Activated B cell treated with CpG ODN at 0.5 μM for 24 hours (primary cell): ENCODE data around the gene ATP1A1. TPM values are rescaled to one million over a fixed set of nuclear protein-coding genes. Genes with fewer than 3 reads are reported as not detected.

ENCODE experiments used
- ATAC-seq: fragments of 200-7000 bp; cut with Tn5 transposase; one replicate; pipeline ENCODE4 v1.10.0; 2021; ENCODE audit warnings: low read depth, mild to moderate bottlenecking, moderate library complexity
- CTCF ChIA-PET: fragments of 350-600 bp; sonication (Branson Sonifier 250); formaldehyde crosslinking; loops from one replicate; lab custom pipeline; 2021; ENCODE audit warnings: antibody characterized with exemption; lab: Charles Lee
- POLR2A ChIA-PET: fragments of 350-600 bp; sonication (Branson Sonifier 250); formaldehyde crosslinking; loops from one replicate; lab custom pipeline; 2021; ENCODE audit warnings: antibody characterized with exemption; lab: Charles Lee
- DNase-seq: peaks from one replicate; pipeline ENCODE4 v3.0.0; 2022
- H3K27ac Mint-ChIP-seq: one replicate; pipeline ENCODE4 v1.8.0; 2020; ENCODE audit warnings: mixed read lengths
- H3K27me3 Mint-ChIP-seq: one replicate; pipeline ENCODE4 v1.8.0; 2021; ENCODE audit warnings: mixed read lengths
- H3K36me3 Mint-ChIP-seq: one replicate; pipeline ENCODE4 v1.8.0; 2021; ENCODE audit warnings: low read depth, mixed read lengths
- H3K4me1 Mint-ChIP-seq: one replicate; pipeline ENCODE4 v1.8.0; 2021; ENCODE audit warnings: mixed read lengths
- H3K4me3 Mint-ChIP-seq: one replicate; pipeline ENCODE4 v1.8.0; 2020; ENCODE audit warnings: mild to moderate bottlenecking, mixed read lengths
- H3K9me3 Mint-ChIP-seq: one replicate; pipeline ENCODE4 v1.8.0; 2020; ENCODE audit warnings: mixed read lengths
- CTCF ChIP-seq: fragments of 200-600 bp; IDR thresholded peaks from one replicate; pipeline ENCODE4 v1.8.0; 2022; ENCODE audit warnings: antibody characterized with exemption, mild to moderate bottlenecking
- intact Hi-C: fragments of 100-400 bp; cut with micrococcal nuclease; formaldehyde crosslinking; loops from one replicate; pipeline ENCODE4 v1.15.1; 2024
- total RNA-seq: library from RNA; stranded (reverse); gene quantifications from 2 replicates; pipeline ENCODE4 v1.2.3, GENCODE V29; 2022

The ATP1A1 gene
- total RNA-seq, 1 donor from 2014 or later = 151 TPM

- POLR2A ChIA-PET = no interaction called here
- no peak for TF ChIP-seq CTCF
- no peaks in the 10 kb centered on the region for H3K36me3 Mint-ChIP-seq
- H3K4me3 Mint-ChIP-seq = no peak overlapping the region
- H3K9me3 Mint-ChIP-seq = no peaks in the 10 kb centered on the region
- DNase-seq = no peak
- CTCF ChIA-PET = interaction anchor here (3.9 kb wide), 1 partner anchor 129 kb away, joined by 32 read pairs; no protein-coding TSS in a partner anchor
- peaks cover 3% of the 10 kb centered on the region for H3K4me1 Mint-ChIP-seq
- peaks cover 14% of the 10 kb centered on the region for H3K27me3 Mint-ChIP-seq
- no peak for ATAC-seq
- H3K27ac Mint-ChIP-seq = no peak overlapping the region
- intact Hi-C loops = no loop called here
Measured at GRCh38 chr1:116357487-116357886, 15.6 kb upstream of the ATP1A1 start.

DNA sequence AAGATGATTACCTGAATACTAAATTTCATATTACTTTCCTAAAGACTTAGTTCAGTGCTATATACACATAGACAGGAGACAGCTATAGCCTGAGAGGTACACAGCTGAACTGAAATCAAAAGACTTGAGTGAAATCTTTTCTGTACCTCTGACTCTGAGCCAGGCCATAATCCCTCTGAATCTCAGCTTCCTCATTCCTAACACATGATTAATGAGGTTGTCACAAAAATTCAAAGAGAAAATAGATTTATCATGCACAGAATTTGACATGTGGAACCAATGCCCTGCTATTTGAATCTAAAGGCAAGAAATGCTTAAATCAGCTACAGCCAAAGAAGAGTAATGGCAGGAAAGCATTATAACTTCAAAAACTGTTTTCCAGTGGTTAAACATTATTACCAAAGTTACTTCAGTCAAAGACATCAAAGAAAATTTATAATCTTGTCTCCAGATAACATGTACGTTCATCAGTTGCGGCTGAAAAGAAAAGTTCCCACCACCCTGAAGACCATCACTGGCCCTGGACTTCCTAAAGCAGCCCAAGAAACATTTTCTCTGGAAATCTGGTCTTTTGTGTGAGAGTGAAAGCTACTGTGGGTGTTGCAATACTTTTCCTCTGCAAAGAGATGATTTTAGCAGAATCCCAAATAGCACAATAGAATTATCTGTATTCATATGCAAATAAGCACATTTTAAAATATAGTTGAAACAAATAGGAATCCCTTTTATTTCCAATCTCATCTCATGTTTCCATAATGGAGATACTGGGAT lies 13.8 kb upstream of the ATP1A1 start:
- no peak for ATAC-seq
- Mint-ChIP-seq H3K4me1 (peaks cover 3% of the 10 kb centered on the region), H3K4me3 (no peak overlapping the region), H3K36me3 (no peaks in the 10 kb centered on the region), H3K27ac (no peak overlapping the region), H3K27me3 (peaks cover 18% of the 10 kb centered on the region), H3K9me3 (no peaks in the 10 kb centered on the region)
- CTCF ChIA-PET = interaction anchor here (1.3 to 3.9 kb wide), 3 partner anchors 127 to 220 kb away, joined by 4 to 32 read pairs (median 4); no protein-coding TSS in a partner anchor
- no peak for DNase-seq
- TF ChIP-seq CTCF = no peak
- POLR2A ChIA-PET = no interaction called here
- intact Hi-C loops = no loop called here

DNA sequence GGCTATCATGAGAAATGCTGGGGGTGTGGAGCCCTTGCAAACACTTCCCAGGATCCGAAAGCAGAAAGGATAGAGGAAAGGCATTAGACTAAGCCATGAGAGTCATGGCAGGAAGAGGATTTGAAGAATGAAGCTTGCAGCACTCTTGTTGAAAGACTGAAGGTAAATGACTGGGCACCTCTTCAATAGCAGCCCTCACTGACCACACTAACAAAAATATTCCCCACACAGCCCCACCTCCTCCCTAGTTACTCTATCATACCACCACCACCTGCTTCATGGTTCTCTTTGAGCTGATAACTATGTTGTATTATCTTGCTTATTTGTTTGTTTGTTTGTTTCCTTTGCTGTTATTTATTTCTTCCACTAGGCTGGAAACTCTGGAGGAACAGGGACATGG lies 13.2 kb upstream of the ATP1A1 start:
- POLR2A ChIA-PET = interaction anchor here (0.6 kb wide), 1 partner anchor 163 kb away, joined by 3 read pairs; no protein-coding TSS in a partner anchor
- no peak overlapping the region for H3K4me3 Mint-ChIP-seq

DNA sequence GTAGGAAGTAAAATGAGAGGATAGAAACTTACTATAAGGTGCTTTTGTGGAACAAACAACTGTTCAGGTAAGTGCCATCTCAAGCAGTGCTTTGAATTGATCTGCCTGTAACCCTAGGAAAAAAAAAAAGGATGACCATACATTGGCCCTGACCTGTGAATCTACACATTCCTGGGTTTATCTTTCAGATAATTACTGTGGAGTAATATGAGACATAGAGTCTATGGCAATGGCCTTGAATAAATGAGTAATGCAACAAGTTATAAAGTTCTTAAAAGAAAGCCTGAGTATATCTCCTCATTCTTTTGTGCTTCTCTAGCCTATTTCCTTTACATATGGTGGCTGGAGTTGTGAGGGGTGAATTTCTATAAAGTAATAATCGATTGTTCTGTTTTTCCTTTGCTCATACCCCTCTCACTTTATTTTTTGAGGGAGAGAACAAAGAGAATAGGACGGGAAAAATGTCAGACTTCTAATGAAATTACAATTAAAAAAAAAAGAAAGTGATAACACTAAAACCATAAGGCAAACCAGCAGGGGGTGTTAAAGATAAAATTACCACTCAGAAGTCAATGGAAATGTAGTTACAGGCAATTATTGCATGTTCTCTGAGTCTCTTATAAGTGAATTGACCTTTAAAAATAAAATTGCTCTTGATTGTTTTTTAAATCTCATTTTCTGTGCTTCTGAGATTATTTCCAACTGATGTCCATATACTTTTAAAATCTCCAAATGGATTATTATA lies 12.4 kb upstream of the ATP1A1 start:
- no peak for TF ChIP-seq CTCF
- H3K4me1 Mint-ChIP-seq = peaks cover 3% of the 10 kb centered on the region
- no peak overlapping the region for H3K27ac Mint-ChIP-seq
- H3K9me3 Mint-ChIP-seq = no peaks in the 10 kb centered on the region
- ChIA-PET CTCF (interaction anchor here (0.7 to 3.9 kb wide), 4 partner anchors 10 to 208 kb away, joined by 4 to 32 read pairs (median 4); no protein-coding TSS in a partner anchor), POLR2A (interaction anchor here (0.6 kb wide), 1 partner anchor 164 kb away, joined by 3 read pairs; no protein-coding TSS in a partner anchor)
- peaks cover 18% of the 10 kb centered on the region for H3K27me3 Mint-ChIP-seq
- H3K4me3 Mint-ChIP-seq = no peak overlapping the region
- ATAC-seq = no peak
- no peaks in the 10 kb centered on the region for H3K36me3 Mint-ChIP-seq
- no peak for DNase-seq
- intact Hi-C loops = loop anchor here (1.0 kb wide), 1 partner anchor 125 kb away; no protein-coding TSS in a partner anchor

More for the DNA sequence above, 13.2 kb upstream of the ATP1A1 start:
- no peak for TF ChIP-seq CTCF
- H3K36me3 Mint-ChIP-seq = no peaks in the 10 kb centered on the region
- H3K27me3 Mint-ChIP-seq = peaks cover 18% of the 10 kb centered on the region
- no peak overlapping the region for H3K27ac Mint-ChIP-seq
- H3K9me3 Mint-ChIP-seq = no peaks in the 10 kb centered on the region
- ATAC-seq (no peak), DNase-seq (no peak)
- CTCF ChIA-PET = interaction anchor here (0.7 to 3.9 kb wide), 5 partner anchors 10 to 221 kb away, joined by 4 to 32 read pairs (median 4); no protein-coding TSS in a partner anchor
- intact Hi-C loops = loop anchor here (1.0 kb wide), 1 partner anchor 125 kb away; no protein-coding TSS in a partner anchor
- peaks cover 3% of the 10 kb centered on the region for H3K4me1 Mint-ChIP-seq
